Measurements from ENCODE around the gene RPS10.
"Not testable (repeated sequence)": the region's sequence is repeated elsewhere in the genome, so short reads cannot be mapped to it uniquely, and the experiment has no call there.

The RPS10 gene

DNA sequence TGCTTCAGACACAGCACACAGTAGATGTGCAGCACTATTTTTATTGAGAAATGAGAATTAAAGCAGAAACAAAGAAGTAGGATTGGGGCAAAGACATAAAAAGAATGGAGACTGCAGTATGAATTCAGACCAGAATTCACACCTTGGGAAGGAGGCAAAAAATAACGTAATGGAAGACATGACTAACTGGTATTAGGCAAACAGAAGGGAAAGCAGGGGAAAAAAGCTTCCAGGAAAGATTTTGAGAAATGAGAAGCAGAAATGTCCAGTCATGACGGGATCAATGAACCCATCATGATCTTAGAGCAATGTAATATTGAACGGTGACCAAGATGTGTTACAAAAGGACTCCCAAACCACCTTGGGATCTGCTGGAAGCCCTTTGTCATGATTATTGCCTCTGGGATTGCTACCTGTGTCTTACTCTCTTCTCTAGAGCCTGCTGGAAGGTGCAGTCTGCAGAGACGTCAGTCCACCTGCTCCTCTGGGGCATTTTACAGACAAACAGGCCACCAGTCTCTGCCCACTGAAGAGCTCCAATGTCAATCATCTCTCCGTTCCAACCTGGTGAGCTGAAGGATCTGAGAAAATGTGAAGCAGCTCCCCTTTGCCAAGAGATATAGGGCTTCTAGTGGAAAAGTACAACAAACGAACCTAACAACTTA is 42.1 kb downstream of the RPS10 start:
- no peaks in the 10 kb centered on the region for H3K4me1 ChIP-seq
- H3K9me3 ChIP-seq: no peaks in the 10 kb centered on the region
- no peaks in the 10 kb centered on the region; the same call in 1 of the 2 replicates for H3K36me3 ChIP-seq
- no peaks in the 10 kb centered on the region for H3K27me3 ChIP-seq
- no peak for DNase-seq
- TF ChIP-seq, protein P1, sequence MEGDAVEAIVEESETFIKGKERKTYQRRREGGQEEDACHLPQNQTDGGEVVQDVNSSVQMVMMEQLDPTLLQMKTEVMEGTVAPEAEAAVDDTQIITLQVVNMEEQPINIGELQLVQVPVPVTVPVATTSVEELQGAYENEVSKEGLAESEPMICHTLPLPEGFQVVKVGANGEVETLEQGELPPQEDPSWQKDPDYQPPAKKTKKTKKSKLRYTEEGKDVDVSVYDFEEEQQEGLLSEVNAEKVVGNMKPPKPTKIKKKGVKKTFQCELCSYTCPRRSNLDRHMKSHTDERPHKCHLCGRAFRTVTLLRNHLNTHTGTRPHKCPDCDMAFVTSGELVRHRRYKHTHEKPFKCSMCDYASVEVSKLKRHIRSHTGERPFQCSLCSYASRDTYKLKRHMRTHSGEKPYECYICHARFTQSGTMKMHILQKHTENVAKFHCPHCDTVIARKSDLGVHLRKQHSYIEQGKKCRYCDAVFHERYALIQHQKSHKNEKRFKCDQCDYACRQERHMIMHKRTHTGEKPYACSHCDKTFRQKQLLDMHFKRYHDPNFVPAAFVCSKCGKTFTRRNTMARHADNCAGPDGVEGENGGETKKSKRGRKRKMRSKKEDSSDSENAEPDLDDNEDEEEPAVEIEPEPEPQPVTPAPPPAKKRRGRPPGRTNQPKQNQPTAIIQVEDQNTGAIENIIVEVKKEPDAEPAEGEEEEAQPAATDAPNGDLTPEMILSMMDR (IDR thresholded peaks at IDR 0.05; ENCODE audit: low read depth, low read length): no peak
- H3K4me3 ChIP-seq (ENCODE audit: low read depth, low read length): no peak overlapping the region

DNA sequence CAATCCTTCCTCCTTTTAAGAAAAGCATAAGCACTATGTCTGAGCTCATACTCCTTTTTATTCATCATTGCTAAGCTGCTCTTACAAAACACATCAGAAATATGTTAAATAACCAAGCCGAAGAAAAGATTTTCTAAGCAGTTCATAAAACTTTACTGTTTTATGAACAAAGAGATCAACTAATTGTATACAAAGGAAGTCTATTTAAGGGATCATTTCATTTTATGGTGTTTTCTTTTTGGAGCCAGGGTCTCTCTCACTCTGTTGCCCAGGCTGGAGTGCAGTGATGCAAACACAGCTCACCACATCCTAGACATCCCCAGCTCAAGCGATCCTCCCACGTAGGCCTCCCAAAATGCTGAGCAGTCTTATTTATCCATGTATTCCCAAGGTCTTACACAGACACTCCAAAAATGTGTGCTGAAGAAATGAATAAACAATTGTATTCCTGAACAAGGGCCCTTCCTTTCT is 42.7 kb downstream of the RPS10 start:
- H3K36me3 ChIP-seq: no peaks in the 10 kb centered on the region; the same call in 1 of the 2 replicates
- DNase-seq: no peak
- TF ChIP-seq, protein P1 (IDR thresholded peaks at IDR 0.05; ENCODE audit: low read depth, low read length): no peak

DNA sequence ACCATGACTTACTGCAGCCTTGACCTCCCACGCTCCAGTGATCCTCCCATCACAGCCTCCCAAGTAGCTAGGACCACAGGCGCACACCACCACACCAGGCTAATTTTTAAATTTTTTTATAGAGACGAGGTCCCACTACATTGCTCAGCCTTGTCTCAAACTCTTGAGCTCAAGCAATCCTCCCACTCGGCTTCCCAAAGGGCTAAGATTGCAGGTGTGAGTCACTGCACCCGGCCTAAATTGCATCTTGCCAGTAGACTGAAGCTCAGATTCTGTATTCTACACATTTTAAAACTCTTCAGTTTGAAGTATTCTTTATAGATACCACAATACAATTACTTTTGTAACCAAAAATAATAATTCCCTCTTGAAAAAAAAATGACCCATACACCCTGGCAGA is 44.8 kb downstream of the RPS10 start:
- Histone ChIP-seq H3K4me1 (no peaks in the 10 kb centered on the region), H3K9me3 (no peaks in the 10 kb centered on the region), H3K27me3 (no peaks in the 10 kb centered on the region), H3K36me3 (no peaks in the 10 kb centered on the region; the same call in 1 of the 2 replicates), H3K4me3 (ENCODE audit: low read depth, low read length) (no peak overlapping the region)
- DNase-seq: no peak
- TF ChIP-seq, protein P1 (IDR thresholded peaks at IDR 0.05; ENCODE audit: low read depth, low read length): no peak

More for the DNA sequence above, 42.7 kb downstream of the RPS10 start:
- no peak overlapping the region for H3K4me3 ChIP-seq (ENCODE audit: low read depth, low read length)
- H3K9me3 ChIP-seq: no peaks in the 10 kb centered on the region
- H3K27me3 ChIP-seq: no peaks in the 10 kb centered on the region
- H3K4me1 ChIP-seq: no peaks in the 10 kb centered on the region

DNA sequence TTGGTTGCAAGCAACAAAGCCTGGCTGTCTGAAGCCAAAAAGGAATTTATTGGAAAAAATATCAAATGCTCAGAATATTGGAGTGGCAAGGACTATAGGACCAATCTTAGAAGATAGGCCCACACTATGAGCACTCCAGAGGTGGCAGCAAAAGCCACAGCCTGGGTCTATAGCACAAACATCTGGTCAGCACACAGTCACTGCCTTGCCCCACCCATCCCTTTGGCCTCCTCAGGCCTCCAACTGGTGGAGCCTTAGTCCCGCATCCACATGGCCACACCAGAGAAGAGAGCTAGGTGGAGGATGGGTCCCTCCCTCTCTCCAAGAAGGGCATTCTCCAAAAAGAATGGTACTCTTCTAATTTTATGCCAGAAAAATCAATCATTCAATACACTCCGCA is 47.4 kb downstream of the RPS10 start:
- DNase-seq: no peak
- Histone ChIP-seq H3K4me1 (no peaks in the 10 kb centered on the region), H3K9me3 (no peaks in the 10 kb centered on the region)

DNA sequence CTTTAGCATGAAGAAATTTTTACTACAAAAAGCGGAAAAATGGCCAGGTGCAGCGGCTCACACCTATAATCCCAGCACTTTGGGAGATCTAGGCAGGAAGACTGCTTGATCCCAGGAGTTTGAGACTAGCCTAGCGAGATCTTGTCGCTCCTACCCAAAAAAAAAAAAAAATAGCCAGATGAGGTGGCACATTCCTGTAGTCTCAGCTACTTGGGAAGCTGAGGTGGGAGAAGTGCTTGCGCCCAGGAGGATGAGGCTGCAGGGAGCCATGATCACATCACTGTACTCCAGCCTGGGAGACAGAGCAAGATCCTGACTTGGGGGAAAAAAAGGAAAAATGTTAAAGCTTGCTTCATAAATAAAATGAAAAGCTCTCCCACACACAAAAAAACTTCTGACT is 47.9 kb downstream of the RPS10 start:
- H3K4me3 ChIP-seq (ENCODE audit: low read depth, low read length): no peak overlapping the region
- DNase-seq: no peak
- H3K9me3 ChIP-seq: no peaks in the 10 kb centered on the region

More for the DNA sequence above, 47.4 kb downstream of the RPS10 start:
- Histone ChIP-seq H3K27me3 (no peaks in the 10 kb centered on the region), H3K4me3 (ENCODE audit: low read depth, low read length) (no peak overlapping the region), H3K36me3 (no peaks in the 10 kb centered on the region; the same call in 1 of the 2 replicates)
- TF ChIP-seq, protein P1 (IDR thresholded peaks at IDR 0.05; ENCODE audit: low read depth, low read length): no peak

DNA sequence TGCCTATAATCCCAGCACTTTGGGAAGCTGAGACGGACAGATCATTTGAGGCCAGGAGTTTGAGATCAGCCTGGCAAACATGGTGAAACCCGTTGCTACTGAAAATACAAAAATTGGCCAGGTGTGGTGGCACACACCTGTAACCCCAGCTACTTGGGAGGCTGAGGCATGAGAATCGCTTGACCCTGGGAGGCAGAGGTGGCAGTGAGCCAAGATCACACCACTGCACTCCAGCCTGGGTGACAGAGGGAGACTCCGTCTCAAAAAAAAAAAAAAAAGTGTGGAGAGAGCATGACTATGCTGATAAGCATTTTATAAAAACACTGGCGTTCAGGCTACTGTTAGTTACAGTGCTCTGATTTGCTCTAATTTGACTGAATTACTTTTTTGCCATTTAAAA is 48.3 kb downstream of the RPS10 start:
- H3K4me3 ChIP-seq (ENCODE audit: low read depth, low read length); H3K9me3 ChIP-seq; DNase-seq; H3K4me1 ChIP-seq; H3K27me3 ChIP-seq; H3K36me3 ChIP-seq: not testable (repeated sequence)

More for the DNA sequence above, 47.9 kb downstream of the RPS10 start:
- Histone ChIP-seq H3K4me1 (no peaks in the 10 kb centered on the region), H3K27me3 (no peaks in the 10 kb centered on the region), H3K36me3 (no peaks in the 10 kb centered on the region; the same call in 1 of the 2 replicates)
- TF ChIP-seq, protein P1 (IDR thresholded peaks at IDR 0.05; ENCODE audit: low read depth, low read length): no peak
